Uterus (tissue), 4 donors: ENCODE measurements around the gene SLC35F3. TPM values are rescaled to one million over a fixed set of nuclear protein-coding genes. Genes with fewer than 3 reads are reported as not detected.

Experiments used
- DNase-seq, 2 donors: peaks; one replicate each; pipeline ENCODE4 v3.0.0-alpha.2; 2019 to 2020
- H3K27ac ChIP-seq, 2 donors: fragments of 200-600 bp; sonication (generic); 1 replicate in 1 of 2; 2 replicates in 1 of 2; pipeline ENCODE4 v1.5.1; 2016 to 2018
- H3K27me3 ChIP-seq, 2 donors: fragments of 200-600 bp; sonication (generic); one replicate each; pipeline ENCODE4 v1.5.1; 2018 to 2019; ENCODE audit warnings: control low read depth in 1 of 2
- H3K36me3 ChIP-seq, 2 donors: fragments of 200-600 bp; sonication (generic); one replicate each; pipeline ENCODE4 v1.5.1; 2019; ENCODE audit warnings: control low read depth in 1 of 2
- H3K4me1 ChIP-seq, 2 donors: fragments of 200-600 bp; sonication (generic); one replicate each; pipeline ENCODE4 v1.5.1; 2018 to 2019; ENCODE audit warnings: control low read depth in 1 of 2
- H3K4me3 ChIP-seq, 2 donors: fragments of 200-600 bp; sonication (generic); 1 replicate in 1 of 2; 2 replicates in 1 of 2; pipeline ENCODE4 v1.5.1; 2018 to 2019; ENCODE audit warnings: mild to moderate bottlenecking in 1 of 2
- H3K9me3 ChIP-seq, 2 donors: fragments of 200-600 bp; sonication (generic); one replicate each; pipeline ENCODE4 v1.5.1; 2019; ENCODE audit warnings: control low read depth in 1 of 2
- CTCF ChIP-seq, 4 experiments: fragments of 200-600 bp in 2 of 4; fragments of 450-650 bp in 2 of 4; sonication (generic) in 2 of 4; IDR thresholded peaks; one replicate each; pipeline ENCODE4 v1.5.1; 2016 to 2019; ENCODE audit warnings: antibody characterized with exemption in 4 of 4, mild to moderate bottlenecking in 2 of 4, moderate library complexity in 1 of 4
- POLR2A ChIP-seq, 2 donors: fragments of 450-650 bp; IDR thresholded peaks; one replicate each; pipeline ENCODE4 v1.6.1; 2016; ENCODE audit warnings: antibody characterized with exemption in 2 of 2, mild to moderate bottlenecking in 1 of 2, moderate library complexity in 1 of 2
- intact Hi-C: fragments of 100-400 bp; cut with DNase I; formaldehyde crosslinking; loops from one replicate; pipeline ENCODE4 v1.15.1; 2023; ENCODE audit warnings: low total_unique reads
- total RNA-seq, 4 donors: library from RNA; depleted of rRNA in 3 of 4; stranded (reverse); fragments of >200 nt in 3 of 4; gene quantifications; one replicate each; pipeline versions ENCODE4 v1.1.0 to v1.2.4, GENCODE V29; 2014 to 2023
- donor health status: DM: yes; HTN: yes; CAD: no.

SLC35F3 gene
- total RNA-seq, 4 donors from 2014 or later: 0.24 to 0.62 (median 0.26) TPM; not detected in 1

DNA sequence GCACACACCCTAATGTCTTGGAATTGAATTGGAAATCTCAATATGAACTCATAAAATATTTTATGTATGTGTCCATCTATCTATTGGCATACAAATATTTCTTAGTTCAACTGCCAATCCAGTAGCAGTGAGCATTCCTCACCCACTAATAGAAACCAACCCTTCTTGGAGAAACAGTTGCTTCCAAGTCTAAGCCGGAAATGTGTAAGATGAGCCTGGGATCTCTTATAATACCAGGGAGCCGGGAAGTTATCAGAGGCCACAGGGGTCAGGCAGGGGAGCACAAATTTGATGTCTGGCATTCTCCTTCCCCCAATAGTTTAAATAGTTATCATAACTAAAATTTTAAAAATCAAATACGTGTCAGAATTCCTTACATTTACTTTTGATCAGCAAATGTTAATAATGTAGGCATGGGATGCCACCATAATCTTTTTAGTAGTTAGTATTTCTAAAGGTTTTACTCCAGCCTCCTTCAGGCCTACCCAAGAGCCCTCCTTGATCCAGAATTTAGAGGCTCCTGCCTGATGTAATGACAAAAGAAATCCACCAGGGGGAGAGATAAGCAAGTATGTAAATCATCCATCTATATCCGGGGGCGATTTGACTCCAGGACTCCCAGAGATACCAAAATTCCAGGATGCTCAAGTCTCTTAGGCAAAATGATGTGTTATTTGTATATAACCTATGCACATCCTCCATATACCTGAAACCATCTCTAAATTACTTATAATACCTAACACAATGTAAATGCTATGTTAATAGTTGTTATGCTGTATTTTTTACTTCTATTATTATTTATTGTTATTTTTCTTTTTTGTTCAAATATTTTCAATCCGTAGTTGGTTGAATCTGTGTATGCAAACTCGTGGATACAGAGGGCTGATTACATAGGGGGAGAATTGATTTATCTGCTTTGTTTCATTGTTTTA, 250.1 kb downstream of the SLC35F3 start:
- Histone ChIP-seq H3K4me1 (no peaks in the 10 kb centered on the region), H3K9me3 (no peaks in the 10 kb centered on the region), H3K36me3 (no peaks in the 10 kb centered on the region), H3K4me3 (no peak overlapping the region), H3K27me3 (no peaks in the 10 kb centered on the region), H3K27ac (no peak overlapping the region)
- TF ChIP-seq POLR2A (IDR thresholded peaks at IDR 0.05) (no peak), CTCF (IDR thresholded peaks at IDR 0.05) (peak in 2 of 4 experiments; percentile 34 to 42)
- intact Hi-C loops: no loop called here
- no peak for DNase-seq

GRCh38 chr1:234162661-234163060, 258.2 kb downstream of the SLC35F3 start:
- no peak overlapping the region for H3K27ac ChIP-seq
- H3K4me1 ChIP-seq: no peaks in the 10 kb centered on the region
- TF ChIP-seq POLR2A (IDR thresholded peaks at IDR 0.05) (no peak), CTCF (IDR thresholded peaks at IDR 0.05) (no peak)
- H3K27me3 ChIP-seq: no peaks in the 10 kb centered on the region
- H3K36me3 ChIP-seq: no peaks in the 10 kb centered on the region
- no peaks in the 10 kb centered on the region for H3K9me3 ChIP-seq
- DNase-seq: no peak
- intact Hi-C loops: no loop called here
- H3K4me3 ChIP-seq: no peak overlapping the region

DNA sequence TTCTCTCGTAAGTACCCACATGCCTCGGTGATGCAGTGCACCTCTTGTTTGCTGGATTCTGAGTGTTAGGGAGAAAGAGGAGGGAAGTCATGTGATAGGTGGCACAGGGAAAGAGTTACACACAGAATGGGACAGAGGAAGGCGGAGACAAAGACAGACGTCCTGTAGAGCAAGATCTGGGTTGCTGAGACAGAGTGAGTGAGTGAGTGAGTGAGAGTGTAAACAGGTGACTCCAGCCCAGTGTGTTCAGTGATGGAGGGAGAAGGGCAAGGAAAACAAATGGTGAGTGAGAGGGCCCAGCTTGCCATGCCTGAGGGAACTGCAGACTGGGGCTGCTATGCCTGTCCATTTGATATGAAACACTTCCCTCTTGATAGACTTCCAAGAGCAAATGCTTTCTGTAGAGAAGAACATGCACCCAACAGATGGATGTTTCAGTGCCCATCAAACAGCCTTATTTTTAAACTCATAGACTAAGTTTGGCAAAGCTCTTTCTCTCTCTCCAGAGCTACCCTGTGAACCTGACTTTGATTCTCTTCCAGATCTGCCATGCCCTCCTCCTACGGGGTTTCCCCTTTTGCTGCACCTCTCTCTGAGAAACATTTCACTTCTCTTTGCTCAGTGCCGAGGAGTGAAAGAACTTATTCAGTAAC, 258.9 kb downstream of the SLC35F3 start:
- intact Hi-C loops: no loop called here
- H3K4me1 ChIP-seq: no peaks in the 10 kb centered on the region
- TF ChIP-seq POLR2A (IDR thresholded peaks at IDR 0.05): no peak
- no peak for TF ChIP-seq CTCF (IDR thresholded peaks at IDR 0.05)
- H3K27me3 ChIP-seq: no peaks in the 10 kb centered on the region
- H3K27ac ChIP-seq: no peak overlapping the region
- DNase-seq: no peak
- H3K36me3 ChIP-seq: no peaks in the 10 kb centered on the region
- no peak overlapping the region for H3K4me3 ChIP-seq
- no peaks in the 10 kb centered on the region for H3K9me3 ChIP-seq

GRCh38 chr1:234164098-234164709, 259.7 kb downstream of the SLC35F3 start:
- no peak overlapping the region for H3K27ac ChIP-seq
- no peak for TF ChIP-seq CTCF (IDR thresholded peaks at IDR 0.05)
- no peak for TF ChIP-seq POLR2A (IDR thresholded peaks at IDR 0.05)

More at GRCh38 chr1:234164098-234164709, 259.7 kb downstream of the SLC35F3 start:
- Histone ChIP-seq H3K36me3 (no peaks in the 10 kb centered on the region), H3K4me3 (no peak overlapping the region), H3K27me3 (no peaks in the 10 kb centered on the region), H3K9me3 (no peaks in the 10 kb centered on the region), H3K4me1 (no peaks in the 10 kb centered on the region)
- DNase-seq: no peak
- intact Hi-C loops: no loop called here
